ENCODE results near the gene PCOLCE2.
A peak's percentile ranks its signal among the peaks of the same experiment; 100 is the strongest.

DNA sequence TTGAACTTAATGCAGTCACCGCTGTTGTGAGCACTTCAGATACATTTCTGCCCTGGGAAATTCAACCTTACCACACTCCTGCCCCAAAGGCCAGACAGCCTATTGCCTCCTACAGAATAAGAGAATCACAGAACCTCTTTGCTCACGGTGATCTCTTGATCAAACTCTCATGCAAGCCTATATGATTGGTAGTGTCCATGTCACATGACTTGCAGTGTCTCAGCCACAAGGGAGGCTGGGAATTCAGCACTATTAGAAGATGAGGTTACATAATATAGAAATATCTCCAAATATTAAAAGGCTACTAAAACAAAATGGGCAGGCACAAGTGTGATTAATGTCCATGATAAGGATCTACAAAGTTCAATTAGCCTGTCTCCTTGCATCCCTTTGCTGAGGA lies 3.8 kb upstream of the PCOLCE2 start:
- TF ChIP-seq ISL1 (CRISPR knock-in tag; IDR thresholded peaks at IDR 0.05) (peak; percentile 18; the same call in 1 of the 2 replicates), PATZ1 (CRISPR knock-in tag; IDR thresholded peaks at IDR 0.05; ENCODE audit: borderline replicate concordance) (no peak), ARNTL (CRISPR knock-in tag; IDR thresholded peaks at IDR 0.05; ENCODE audit: borderline replicate concordance, low read depth) (no peak), OSR1 (CRISPR knock-in tag; IDR thresholded peaks at IDR 0.05) (no peak), ZNF8 (CRISPR knock-in tag; IDR thresholded peaks at IDR 0.05) (no peak), SNAI2 (CRISPR knock-in tag; IDR thresholded peaks at IDR 0.05) (no peak), PPARA (CRISPR knock-in tag; IDR thresholded peaks at IDR 0.05; ENCODE audit: borderline replicate concordance) (no peak)
- TF ChIP-seq, protein P1, sequence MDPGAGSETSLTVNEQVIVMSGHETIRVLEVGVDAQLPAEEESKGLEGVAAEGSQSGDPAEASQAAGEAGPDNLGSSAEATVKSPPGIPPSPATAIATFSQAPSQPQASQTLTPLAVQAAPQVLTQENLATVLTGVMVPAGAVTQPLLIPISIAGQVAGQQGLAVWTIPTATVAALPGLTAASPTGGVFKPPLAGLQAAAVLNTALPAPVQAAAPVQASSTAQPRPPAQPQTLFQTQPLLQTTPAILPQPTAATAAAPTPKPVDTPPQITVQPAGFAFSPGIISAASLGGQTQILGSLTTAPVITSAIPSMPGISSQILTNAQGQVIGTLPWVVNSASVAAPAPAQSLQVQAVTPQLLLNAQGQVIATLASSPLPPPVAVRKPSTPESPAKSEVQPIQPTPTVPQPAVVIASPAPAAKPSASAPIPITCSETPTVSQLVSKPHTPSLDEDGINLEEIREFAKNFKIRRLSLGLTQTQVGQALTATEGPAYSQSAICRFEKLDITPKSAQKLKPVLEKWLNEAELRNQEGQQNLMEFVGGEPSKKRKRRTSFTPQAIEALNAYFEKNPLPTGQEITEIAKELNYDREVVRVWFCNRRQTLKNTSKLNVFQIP (CRISPR knock-in tag; IDR thresholded peaks at IDR 0.05; ENCODE audit: borderline replicate concordance, low read depth), result no peak

Measured in SK-N-SH treated with all-trans-retinoic acid at 6 μM for 48 hours (cell line).